Ishikawa (cell line): ENCODE results near the gene NUTF2.
A peak's percentile ranks its signal among the peaks of the same experiment; 100 is the strongest.

Experiments
- EGR1 ChIP-seq: IDR thresholded peaks from 2 replicates; pipeline ENCODE4 v1.6.1; 2012
- MAX ChIP-seq: IDR thresholded peaks from 2 replicates; pipeline ENCODE4 v1.6.1; 2012
- NFIC ChIP-seq: IDR thresholded peaks from 2 replicates; pipeline ENCODE4 v1.6.1; 2012
- YY1 ChIP-seq: IDR thresholded peaks from 2 replicates; pipeline ENCODE4 v1.6.1; 2012; ENCODE audit warnings: low read depth

GRCh38 chr16:67806428-67807147 lies 40.1 kb upstream of the NUTF2 start, which contains the start of the genes RANBP10 and TSNAXIP1:
- TF ChIP-seq NFIC (no peak), MAX (no peak; the same call in none of the 2 replicates), YY1 (peak; percentile 94), EGR1 (peak; percentile 28; the same call in 1 of the 2 replicates)
